GM13977 (cell line): Measurements from ENCODE around the gene CALHM1.

ENCODE experiments used
- DNase-seq: peaks from one replicate; pipeline ENCODE4 v3.0.0; 2012; ENCODE audit warnings: low spot score
- in situ Hi-C: fragments of 300-500 bp; cut with MboI; formaldehyde crosslinking; loops from one replicate; pipeline ENCODE4 v1.12.0; 2022; ENCODE audit warnings: low sequenced_read_pairs, low pct_unique_long_range_greater_than_20kb, mixed read lengths, inconsistent platforms; ENCODE audit not compliant: unreplicated experiment
- TF ChIP-seq, protein P1 (sequence below): IDR thresholded peaks from 2 replicates; pipeline ENCODE4 v1.5.1; 2012; ENCODE audit warnings: mild to moderate bottlenecking, control low read depth; ENCODE audit not compliant: insufficient read depth; ENCODE audit errors: extremely low read depth, missing control alignments

CALHM1 gene

GRCh38 chr10:103501186-103501585 lies 42.5 kb upstream of the CALHM1 start:
- in situ Hi-C loops, result no loop called here
- DNase-seq, result no peak
- TF ChIP-seq, protein P1, sequence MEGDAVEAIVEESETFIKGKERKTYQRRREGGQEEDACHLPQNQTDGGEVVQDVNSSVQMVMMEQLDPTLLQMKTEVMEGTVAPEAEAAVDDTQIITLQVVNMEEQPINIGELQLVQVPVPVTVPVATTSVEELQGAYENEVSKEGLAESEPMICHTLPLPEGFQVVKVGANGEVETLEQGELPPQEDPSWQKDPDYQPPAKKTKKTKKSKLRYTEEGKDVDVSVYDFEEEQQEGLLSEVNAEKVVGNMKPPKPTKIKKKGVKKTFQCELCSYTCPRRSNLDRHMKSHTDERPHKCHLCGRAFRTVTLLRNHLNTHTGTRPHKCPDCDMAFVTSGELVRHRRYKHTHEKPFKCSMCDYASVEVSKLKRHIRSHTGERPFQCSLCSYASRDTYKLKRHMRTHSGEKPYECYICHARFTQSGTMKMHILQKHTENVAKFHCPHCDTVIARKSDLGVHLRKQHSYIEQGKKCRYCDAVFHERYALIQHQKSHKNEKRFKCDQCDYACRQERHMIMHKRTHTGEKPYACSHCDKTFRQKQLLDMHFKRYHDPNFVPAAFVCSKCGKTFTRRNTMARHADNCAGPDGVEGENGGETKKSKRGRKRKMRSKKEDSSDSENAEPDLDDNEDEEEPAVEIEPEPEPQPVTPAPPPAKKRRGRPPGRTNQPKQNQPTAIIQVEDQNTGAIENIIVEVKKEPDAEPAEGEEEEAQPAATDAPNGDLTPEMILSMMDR, result no peak

DNA sequence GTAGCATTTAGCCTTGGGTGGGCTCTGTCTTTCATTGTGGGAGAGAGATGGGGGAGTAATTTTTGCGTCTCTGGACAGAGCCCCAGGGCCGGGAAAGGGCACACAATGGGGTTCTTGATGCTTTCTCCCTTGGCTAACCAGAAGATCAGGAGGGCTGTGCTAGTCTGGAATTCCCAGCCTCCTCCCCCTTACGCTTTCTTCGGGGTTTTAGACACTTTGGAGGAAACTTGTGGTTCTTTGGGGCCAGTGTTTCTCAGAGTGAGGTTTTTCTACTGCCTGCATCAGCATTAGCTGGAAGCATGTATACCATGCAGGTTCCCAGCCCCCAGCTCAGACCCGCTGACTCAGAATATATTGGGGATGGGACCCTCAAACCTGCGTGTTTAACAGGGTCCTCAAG lies 41.8 kb upstream of the CALHM1 start:
- TF ChIP-seq, protein P1, result no peak
- in situ Hi-C loops, result no loop called here
- no peak for DNase-seq

GRCh38 chr10:103499881-103500280 lies 41.2 kb upstream of the CALHM1 start:
- TF ChIP-seq, protein P1, result no peak
- no peak for DNase-seq
- in situ Hi-C loops, result loop anchor here (25.0 kb wide), 1 partner anchor 663 kb away; the partner anchor contains the start of gene CYP17A1

DNA sequence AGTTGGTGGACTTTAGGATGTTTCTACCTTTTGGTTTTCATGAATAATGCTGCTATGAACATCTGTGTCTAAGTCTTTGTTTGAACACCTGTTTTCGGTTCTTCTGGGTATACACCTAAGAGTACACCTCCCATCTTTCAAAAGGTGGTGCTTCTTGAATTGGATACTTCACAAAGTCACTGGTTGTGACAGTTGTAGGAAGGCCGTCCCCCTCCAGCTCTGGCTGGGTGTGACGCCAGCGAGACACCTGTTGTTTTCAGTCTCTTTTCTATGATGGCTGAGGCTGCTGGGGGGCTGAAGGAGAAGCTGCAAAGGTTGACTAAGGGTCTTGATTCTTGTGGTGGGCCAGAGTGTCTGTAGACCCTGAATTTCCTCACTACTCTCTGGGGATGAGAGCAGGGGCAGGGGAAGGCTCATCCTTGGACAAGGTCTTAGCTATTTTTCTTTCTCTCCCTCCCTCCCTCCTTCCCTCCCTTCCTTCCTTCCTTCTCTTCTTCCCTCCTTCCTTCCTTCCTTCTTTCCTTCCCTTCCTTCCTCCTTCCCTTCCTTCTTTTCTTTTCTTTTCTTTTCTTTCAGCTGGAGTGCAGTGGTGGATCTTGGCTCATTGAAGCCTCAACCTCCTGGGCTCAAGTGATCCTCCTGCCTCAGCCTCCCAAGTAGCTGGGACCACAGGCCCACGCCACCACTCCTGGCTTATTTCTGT lies 40.4 kb upstream of the CALHM1 start:
- TF ChIP-seq, protein P1, result no peak
- DNase-seq, result no peak
- in situ Hi-C loops, result loop anchor here (25.0 kb wide), 1 partner anchor 662 kb away; the partner anchor contains the start of gene CYP17A1

DNA sequence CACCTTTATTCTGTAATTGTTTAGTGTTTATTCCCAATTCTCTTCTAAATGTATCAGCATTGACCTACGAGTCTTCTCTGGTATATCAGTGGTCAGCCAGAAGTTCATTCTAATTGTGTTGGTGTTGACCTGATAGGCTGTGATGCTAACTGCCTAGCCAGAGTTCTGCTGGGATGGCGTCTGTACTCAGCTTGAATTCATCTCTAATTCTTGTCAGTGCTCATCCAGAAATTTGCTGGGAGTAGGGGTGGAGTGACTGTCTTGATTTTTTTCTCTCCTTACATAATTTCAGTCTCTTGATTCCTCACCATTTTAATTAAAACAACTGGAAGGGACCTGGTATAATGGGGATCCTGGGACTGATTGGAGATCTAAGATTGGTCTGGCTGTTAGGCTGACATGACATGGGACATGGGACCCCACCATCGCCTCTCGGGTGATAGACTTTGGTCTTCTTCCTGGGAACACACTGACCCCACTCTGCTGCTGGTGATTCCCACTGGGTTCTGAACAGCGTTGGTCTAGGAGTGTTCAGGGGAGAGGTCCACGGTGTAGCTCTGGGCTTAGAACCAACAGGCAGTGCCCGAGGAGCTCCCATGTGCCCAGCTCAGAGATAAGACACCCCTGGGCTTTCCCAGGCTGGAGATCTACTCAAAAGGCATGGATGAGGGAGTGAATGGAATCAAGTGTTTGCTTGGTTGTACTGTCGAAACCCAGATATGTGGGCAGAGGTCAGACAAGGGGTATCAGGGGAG lies 38.6 kb upstream of the CALHM1 start:
- no peak for DNase-seq
- in situ Hi-C loops, result loop anchor here (25.0 kb wide), 1 partner anchor 660 kb away; the partner anchor contains the start of gene CYP17A1
- TF ChIP-seq, protein P1, result no peak

DNA sequence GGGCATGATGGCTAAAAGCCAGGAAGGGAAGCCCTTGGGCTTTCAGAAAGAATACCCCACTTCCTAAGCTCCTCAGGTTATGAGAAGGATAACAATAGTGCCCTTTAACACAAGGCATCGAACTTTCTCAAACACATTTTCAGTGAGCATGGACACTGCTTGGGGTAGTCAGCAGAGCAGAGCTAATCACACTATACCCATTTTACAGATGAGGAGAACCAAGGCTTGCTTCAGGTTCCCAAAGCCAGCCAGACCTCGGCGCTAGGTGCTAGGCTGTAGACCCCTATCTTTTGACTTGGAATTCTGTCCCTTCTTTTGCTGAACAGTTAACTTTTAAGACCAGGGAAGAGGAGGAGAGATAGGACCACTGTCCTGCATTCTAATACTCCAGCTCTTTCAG lies 36.6 kb upstream of the CALHM1 start:
- DNase-seq, result no peak
- in situ Hi-C loops, result loop anchor here (25.0 kb wide), 1 partner anchor 658 kb away; the partner anchor contains the start of gene CYP17A1
- TF ChIP-seq, protein P1, result no peak
